Measurements from ENCODE around the gene GJB5.

DNA sequence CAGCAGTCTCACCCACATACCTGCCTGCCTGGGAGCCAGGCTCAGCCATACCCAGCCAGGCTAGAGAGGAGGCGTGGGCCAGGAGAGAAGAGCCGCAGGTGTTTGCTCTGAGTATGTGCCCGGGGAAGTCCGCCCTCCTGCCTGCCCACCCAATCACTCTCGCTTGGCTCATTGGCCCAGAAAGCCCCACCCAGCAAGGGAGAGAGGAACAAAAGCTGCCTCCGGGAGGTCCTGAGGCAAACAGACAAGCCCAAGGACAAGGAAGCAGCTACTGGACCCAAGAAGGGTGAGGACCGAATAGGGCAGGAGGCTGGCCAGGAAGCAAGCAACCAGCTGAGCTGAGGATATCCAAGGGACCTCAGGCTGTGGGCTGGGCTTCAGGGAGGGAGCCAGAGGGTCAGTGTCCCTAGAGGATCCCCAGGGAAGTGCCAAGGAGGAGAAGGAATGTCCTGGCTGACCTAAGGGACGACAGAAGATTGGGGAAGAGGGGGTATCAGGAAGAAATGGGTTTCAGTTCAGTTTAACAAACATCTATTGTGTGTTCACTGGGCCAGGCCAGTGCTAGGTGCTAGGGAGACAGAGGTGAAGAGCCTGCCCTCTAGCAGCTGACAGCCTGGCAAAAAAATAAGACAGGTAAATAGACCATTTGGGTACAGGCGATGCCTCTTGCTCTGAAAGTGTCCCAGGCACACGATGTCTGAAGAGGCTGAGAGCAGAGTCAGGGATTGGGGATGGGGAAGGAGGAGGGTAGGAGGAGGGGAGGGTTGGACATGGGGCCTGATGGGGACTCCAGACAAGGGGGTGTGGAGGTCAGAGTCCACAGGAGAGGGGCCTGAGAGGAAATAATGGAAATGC is 4.9 kb downstream of the GJB5 start, which contains the start of gene GJB4:
- TF ChIP-seq, protein P1, sequence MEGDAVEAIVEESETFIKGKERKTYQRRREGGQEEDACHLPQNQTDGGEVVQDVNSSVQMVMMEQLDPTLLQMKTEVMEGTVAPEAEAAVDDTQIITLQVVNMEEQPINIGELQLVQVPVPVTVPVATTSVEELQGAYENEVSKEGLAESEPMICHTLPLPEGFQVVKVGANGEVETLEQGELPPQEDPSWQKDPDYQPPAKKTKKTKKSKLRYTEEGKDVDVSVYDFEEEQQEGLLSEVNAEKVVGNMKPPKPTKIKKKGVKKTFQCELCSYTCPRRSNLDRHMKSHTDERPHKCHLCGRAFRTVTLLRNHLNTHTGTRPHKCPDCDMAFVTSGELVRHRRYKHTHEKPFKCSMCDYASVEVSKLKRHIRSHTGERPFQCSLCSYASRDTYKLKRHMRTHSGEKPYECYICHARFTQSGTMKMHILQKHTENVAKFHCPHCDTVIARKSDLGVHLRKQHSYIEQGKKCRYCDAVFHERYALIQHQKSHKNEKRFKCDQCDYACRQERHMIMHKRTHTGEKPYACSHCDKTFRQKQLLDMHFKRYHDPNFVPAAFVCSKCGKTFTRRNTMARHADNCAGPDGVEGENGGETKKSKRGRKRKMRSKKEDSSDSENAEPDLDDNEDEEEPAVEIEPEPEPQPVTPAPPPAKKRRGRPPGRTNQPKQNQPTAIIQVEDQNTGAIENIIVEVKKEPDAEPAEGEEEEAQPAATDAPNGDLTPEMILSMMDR (IDR thresholded peaks at IDR 0.05) = no peak
- TF ChIP-seq POLR2AphosphoS5 (IDR thresholded peaks at IDR 0.05) = no peak
- TF ChIP-seq POLR2A (IDR thresholded peaks at IDR 0.05) = no peak
- no peak for TF ChIP-seq EP300 (IDR thresholded peaks at IDR 0.05)
